HG02798 (cell line): Measurements from ENCODE around the gene DUSP10.
A peak's percentile ranks its signal among the peaks of the same experiment; 100 is the strongest.

Experiments used
- ATAC-seq: cut with Tn5 transposase; IDR thresholded peaks from one replicate; pipeline ENCODE4 v1.9.1; 2021; ENCODE audit warnings: mild to moderate bottlenecking; ENCODE audit not compliant: unreplicated experiment, poor library complexity

Gene DUSP10

DNA sequence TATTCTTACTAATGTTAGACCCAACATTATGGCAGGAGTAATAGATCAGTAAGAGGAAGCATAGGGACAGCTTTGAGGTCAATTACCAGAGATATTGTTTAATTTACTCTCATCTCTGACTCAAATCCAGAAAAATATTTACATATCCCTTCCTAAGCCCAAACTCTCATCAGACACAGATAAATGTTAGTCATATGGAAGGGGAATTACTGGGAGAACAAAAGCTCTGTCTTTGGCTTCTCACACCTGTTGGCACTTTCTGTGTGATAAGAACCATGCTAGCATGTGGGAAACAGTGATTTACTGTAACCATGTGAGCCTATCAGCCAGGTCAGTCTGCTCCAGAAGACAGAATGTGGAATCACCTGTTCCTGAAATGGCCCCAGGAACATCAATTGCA, 72.4 kb downstream of the DUSP10 start:
- no peak for ATAC-seq

DNA sequence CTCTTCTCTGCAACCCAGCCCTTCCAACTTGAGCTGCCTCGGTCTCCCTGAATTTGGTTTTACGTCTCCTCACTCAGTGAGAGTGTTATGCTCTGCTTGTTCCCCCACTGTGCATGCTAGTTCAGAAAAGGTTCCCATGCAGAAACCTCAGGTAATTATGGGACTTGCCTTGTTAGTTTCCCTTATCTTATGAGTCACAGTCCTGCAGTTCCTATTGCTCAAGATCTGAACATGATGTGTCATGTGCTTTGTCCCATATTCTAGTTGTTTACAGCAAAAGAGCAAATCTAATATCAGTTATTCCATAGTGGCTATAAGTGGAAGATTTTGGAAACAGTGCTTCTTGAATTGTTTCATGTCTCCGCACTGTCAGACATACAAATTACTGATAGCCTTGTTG, 74.4 kb downstream of the DUSP10 start:
- ATAC-seq, result peak; percentile 88

- ATAC-seq, result no peak
These were observed 77.6 kb downstream of the DUSP10 start for GRCh38 chr1:221664253-221664652.

DNA sequence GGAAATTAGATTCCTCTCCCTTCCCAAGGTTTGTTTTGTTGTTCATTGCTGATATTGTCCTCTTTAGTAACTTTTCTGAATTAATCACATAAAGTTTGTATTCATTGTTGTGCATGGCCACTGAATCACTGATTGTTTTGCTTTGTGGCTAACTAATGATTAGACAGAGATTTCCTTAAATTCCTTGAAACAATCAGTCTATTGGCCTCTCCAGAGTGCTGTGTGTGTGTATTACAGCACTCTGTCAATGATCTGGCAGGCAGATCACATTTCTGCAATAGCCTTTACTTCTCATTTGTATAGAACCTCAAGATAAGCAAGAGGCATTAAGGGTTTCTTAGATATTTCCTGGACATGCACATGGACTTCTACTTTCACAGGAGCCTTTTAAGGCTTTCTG, 78.6 kb downstream of the DUSP10 start:
- ATAC-seq, result no peak

- no peak for ATAC-seq
These were observed 86.1 kb downstream of the DUSP10 start for GRCh38 chr1:221655766-221656305.
